Adipocyte (in vitro differentiated cells): ENCODE measurements around the gene C9orf50.
"Not testable (repeated sequence)": the region's sequence is repeated elsewhere in the genome, so short reads cannot be mapped to it uniquely, and the experiment has no call there.

ENCODE experiments used
- DNase-seq: peaks from one replicate; pipeline ENCODE4 v3.0.0-alpha.2; 2015; ENCODE audit warnings: low read depth
- H3K27me3 ChIP-seq: replicated peaks from 2 replicates; pipeline ENCODE4 v1.7.0; 2013; ENCODE audit warnings: mild to moderate bottlenecking, low read length, moderate library complexity; ENCODE audit not compliant: control insufficient read depth, insufficient read depth
- H3K36me3 ChIP-seq: 2 replicates; pipeline ENCODE4 v1.7.0; 2013; ENCODE audit warnings: low read length, mild to moderate bottlenecking, moderate library complexity; ENCODE audit not compliant: control insufficient read depth, insufficient read depth, severe bottlenecking
- H3K4me1 ChIP-seq: 2 replicates; pipeline ENCODE4 v1.7.0; 2013; ENCODE audit warnings: mild to moderate bottlenecking, low read length, moderate library complexity; ENCODE audit not compliant: control insufficient read depth, insufficient read depth
- H3K4me3 ChIP-seq: 2 replicates; pipeline ENCODE4 v1.7.0; 2013; ENCODE audit warnings: mild to moderate bottlenecking, low read length, moderate library complexity
- H3K9ac ChIP-seq: 2 replicates; pipeline ENCODE4 v1.7.0; 2013; ENCODE audit warnings: mild to moderate bottlenecking, low read length, moderate library complexity
- H3K9me3 ChIP-seq: 2 replicates; pipeline ENCODE4 v1.7.0; 2013; ENCODE audit warnings: mild to moderate bottlenecking, low read length, moderate library complexity; ENCODE audit not compliant: control insufficient read depth

The C9orf50 gene

DNA sequence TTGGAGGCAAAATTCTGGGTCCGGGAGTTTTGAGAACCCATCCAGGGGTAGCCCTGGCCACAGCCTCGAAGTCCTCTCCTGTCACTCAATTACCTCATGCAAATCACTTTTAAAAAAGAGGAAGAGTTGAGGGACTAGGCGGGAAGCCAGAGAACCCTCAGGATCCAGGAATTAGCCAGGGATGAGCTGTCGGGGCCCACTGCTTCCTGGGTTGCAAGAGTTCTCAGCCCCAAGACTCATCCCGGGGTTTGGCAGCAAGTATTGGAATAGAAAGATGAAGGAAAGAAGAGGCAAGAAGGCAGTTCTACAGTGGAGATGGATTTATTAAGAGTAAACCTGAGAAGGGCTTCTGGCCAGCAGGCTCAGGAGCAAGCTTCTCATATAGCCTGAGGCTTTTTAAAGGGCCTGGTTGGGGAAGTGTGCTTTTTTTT, 25.6 kb downstream of the C9orf50 start:
- Histone ChIP-seq H3K4me1 (peaks cover 5% of the 10 kb centered on the region), H3K27me3 (no peaks in the 10 kb centered on the region), H3K9me3 (no peaks in the 10 kb centered on the region), H3K9ac (no peak overlapping the region), H3K4me3 (no peak overlapping the region), H3K36me3 (no peaks in the 10 kb centered on the region)
- DNase-seq = peak; percentile 54

DNA sequence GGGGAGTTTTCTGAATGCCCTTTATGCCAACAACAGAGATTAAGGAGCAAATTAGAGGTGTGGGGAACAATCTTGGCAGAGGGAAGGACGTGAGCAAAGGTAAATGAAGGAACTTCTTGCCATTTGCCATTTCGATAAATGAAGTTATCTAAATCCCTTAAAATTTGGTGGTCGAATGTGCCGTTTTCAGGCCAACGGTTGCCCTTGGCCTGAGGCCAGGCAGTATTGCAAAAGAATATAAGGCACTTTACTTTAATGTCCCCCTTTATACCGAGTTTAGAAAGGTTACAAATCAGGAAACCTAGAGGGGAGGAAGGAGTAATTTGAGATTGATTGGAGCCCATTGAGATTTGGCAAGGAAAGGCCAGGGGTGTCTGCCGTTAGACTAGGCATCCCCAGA, 26.3 kb downstream of the C9orf50 start:
- H3K9me3 ChIP-seq = no peaks in the 10 kb centered on the region
- H3K9ac ChIP-seq = no peak overlapping the region
- H3K4me1 ChIP-seq = peaks cover 5% of the 10 kb centered on the region
- no peak for DNase-seq
- H3K27me3 ChIP-seq = no peaks in the 10 kb centered on the region
- H3K4me3 ChIP-seq = no peak overlapping the region
- H3K36me3 ChIP-seq = no peaks in the 10 kb centered on the region

DNA sequence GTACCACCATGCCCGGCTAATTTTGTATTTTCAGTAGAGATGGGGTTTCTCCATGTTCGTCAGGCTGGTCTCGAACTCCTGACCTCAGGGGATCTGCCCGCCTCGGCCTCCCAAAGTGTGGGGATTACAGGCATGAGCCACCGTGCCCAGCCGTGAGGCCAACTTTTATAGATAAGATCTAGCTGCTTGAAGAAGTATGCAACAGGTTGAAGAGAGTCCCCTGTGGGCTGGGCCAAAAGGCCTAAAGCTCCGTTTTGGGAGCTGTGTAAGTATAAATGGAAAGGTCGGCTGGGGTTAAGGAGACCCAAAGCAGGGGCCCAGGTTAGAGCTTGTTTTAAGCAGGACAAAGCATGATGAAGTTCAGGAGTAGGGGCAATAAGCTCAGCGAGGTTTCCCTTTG, 28.1 kb downstream of the C9orf50 start:
- H3K27me3 ChIP-seq, DNase-seq, H3K36me3 ChIP-seq, H3K4me3 ChIP-seq, H3K9ac ChIP-seq, H3K4me1 ChIP-seq, H3K9me3 ChIP-seq: not testable (repeated sequence)

DNA sequence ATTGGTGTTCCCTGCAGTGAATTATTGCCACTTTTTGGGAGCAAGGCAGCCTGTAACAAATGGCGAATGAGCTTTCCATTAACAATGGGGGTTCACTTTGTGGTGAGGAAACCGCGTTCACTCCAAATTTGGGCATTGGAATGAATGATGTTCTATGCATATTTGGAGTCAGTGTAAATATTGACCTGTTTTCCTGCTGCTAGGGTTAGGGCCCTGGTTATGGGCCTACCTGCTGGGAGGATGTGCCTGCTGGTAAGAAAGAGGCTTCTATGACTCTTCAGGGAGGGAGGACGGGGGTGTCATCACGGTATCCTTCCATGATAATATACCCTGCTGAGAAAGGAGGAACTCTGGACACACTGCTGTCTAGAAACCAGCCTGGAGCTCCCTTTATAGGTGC, 29.0 kb downstream of the C9orf50 start:
- no peaks in the 10 kb centered on the region for H3K27me3 ChIP-seq
- no peaks in the 10 kb centered on the region for H3K9me3 ChIP-seq
- no peaks in the 10 kb centered on the region for H3K4me1 ChIP-seq
- DNase-seq = no peak
- no peak overlapping the region for H3K4me3 ChIP-seq
- H3K9ac ChIP-seq = no peak overlapping the region
- H3K36me3 ChIP-seq = no peaks in the 10 kb centered on the region

DNA sequence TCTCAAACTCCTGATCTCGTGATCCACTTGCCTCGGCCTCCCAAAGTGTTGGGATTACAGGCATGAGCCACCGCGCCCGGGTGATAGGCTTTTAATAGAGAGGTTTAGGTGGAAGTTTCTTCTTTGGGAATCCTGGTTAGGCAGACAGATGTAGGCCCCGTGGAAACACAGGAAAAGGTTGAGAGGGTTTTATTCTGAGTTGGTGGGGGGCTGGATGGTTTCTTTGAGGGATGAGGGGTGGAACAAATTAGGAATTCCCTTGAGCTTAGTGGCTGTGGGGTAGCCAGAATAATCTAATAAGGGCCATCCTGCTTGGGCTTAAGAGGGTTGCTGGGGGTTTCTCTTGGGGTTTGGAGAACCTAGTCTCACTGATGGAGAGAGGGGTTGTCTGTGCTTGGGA, 30.4 kb downstream of the C9orf50 start:
- H3K9ac ChIP-seq = no peak overlapping the region
- DNase-seq = no peak
- no peaks in the 10 kb centered on the region for H3K36me3 ChIP-seq
- no peaks in the 10 kb centered on the region for H3K4me1 ChIP-seq
- no peaks in the 10 kb centered on the region for H3K27me3 ChIP-seq
- H3K9me3 ChIP-seq = no peaks in the 10 kb centered on the region
- H3K4me3 ChIP-seq = no peak overlapping the region

DNA sequence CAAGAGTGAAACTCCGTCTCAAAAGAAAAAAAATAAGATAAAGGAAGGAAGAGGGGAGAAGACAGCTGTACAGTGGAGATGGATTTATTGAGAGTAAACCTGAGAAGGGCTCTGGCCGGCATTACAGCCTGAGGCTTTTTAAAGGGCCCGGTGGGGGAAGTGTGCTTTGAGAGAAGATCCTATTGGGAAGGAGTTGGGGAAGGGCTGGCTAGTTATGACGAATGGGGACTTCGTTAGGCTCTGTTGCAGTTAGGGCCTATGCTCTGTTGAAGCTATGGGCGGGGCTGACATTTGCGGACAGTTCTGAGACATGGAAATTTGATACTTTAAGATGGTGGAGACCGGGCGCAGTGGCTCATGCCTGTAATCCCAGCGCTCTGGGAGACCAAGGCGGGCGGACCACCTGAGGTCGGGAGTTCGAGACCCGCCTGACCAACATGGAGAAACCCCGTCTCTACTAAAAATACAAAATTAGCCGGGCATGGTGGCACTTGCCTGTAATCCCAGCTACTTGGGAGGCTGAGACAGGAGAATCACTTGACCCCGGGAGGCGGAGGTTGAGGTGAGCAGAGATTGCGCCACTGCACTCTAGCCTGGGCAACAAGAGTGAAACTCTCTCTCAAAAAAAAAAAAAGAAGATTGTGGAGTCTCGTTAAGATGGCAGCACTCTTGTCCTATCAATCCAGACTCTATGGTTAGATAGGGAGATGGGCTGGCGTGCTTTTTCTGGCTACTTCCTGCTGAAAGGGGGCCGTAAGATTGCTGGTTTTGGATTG, 33.2 kb downstream of the C9orf50 start:
- Histone ChIP-seq H3K9ac (no peak overlapping the region), H3K4me3 (no peak overlapping the region), H3K27me3 (no peaks in the 10 kb centered on the region), H3K4me1 (peaks cover 5% of the 10 kb centered on the region), H3K36me3 (no peaks in the 10 kb centered on the region), H3K9me3 (no peaks in the 10 kb centered on the region)
- DNase-seq = no peak

DNA sequence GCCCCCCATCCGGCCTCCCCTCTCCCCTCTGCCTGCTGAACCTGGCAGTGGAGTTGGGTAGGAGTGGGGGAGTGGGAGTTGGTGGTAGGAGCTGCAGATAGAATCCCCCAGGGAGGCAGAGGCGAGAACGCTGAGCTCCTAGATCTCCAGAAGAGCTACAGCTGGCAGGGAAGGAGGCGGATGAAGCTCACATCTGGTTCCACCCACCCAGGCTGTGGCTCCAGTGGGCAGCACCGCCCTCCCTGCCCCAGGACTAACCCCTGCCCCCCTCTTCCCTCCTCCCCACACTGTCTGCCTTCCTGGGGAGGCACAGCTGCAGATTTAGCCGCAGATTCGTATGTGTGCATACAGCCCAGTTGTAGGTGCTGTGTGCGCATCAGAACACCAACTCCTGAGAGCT, 34.2 kb downstream of the C9orf50 start:
- H3K9ac ChIP-seq = no peak overlapping the region
- peaks cover 5% of the 10 kb centered on the region for H3K4me1 ChIP-seq
- no peak for DNase-seq
- no peak overlapping the region for H3K4me3 ChIP-seq
- no peaks in the 10 kb centered on the region for H3K36me3 ChIP-seq
- H3K9me3 ChIP-seq = no peaks in the 10 kb centered on the region
- no peaks in the 10 kb centered on the region for H3K27me3 ChIP-seq

DNA sequence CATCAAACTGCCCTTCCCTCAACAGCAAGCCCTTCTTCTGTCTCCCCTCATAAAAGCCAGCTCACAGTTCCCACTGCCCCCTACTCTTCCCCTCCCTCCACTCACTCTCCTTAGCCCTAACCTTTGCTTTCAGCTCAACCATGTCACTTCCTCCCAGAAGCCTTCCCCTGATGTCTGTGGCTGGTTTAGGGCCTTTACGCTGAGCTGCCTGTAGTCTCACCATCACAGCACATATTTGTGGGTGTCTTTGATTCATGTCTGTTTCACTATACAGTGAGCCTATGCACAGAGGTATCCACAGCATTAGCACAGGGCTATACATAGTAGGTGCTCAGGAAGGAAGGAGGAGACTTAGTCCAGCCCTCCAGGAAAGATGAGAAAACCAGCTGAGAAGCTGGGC, 34.7 kb downstream of the C9orf50 start:
- Histone ChIP-seq H3K9me3 (no peaks in the 10 kb centered on the region), H3K36me3 (no peaks in the 10 kb centered on the region), H3K27me3 (no peaks in the 10 kb centered on the region), H3K4me3 (no peak overlapping the region), H3K9ac (no peak overlapping the region), H3K4me1 (peaks cover 5% of the 10 kb centered on the region)
- no peak for DNase-seq

DNA sequence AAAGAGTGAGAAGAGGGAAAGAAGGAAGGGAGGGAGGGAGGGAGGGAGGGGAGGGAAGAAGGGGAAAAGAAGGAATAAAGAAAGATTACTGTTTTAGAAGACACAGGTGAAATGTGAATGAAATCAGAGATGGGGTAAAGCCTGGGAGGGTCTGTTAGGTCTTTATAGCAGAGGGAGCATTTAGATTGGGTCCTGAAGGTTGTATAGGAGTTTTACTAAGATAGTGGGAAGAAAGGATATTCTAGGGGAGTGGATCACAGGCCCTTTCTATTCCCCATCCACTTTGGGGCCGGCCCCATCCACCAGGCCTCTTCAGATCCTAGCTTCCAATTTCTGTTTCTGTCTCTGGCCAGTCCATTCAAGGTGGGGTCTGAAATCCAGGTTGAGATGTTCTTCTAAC, 35.5 kb downstream of the C9orf50 start:
- H3K9me3 ChIP-seq = no peaks in the 10 kb centered on the region
- H3K36me3 ChIP-seq = no peaks in the 10 kb centered on the region
- no peaks in the 10 kb centered on the region for H3K27me3 ChIP-seq
- no peak for DNase-seq
- H3K4me3 ChIP-seq = no peak overlapping the region
- H3K4me1 ChIP-seq = peaks cover 5% of the 10 kb centered on the region
- H3K9ac ChIP-seq = no peak overlapping the region

DNA sequence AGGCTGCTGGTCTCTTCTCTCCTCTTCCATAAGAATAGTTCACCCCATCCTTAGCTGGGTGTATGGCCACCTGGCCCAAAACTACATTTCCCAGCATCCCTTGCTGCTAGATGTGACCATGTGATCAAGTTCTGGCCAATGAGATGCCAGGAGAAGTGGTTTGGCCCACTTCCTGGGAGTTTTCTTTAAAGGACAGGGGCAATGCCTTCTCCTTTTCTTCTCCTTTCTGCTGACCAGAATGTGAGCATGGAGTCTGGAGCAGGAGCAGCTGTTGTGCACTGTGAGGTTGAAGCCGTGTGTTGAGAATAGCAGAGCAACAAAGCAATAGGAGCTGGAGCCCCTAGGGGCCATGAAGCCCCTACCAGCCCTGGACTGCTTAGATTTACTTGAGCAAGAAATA, 36.8 kb downstream of the C9orf50 start:
- DNase-seq = peak; percentile 87
- peaks cover 5% of the 10 kb centered on the region for H3K4me1 ChIP-seq
- H3K9ac ChIP-seq = no peak overlapping the region
- H3K36me3 ChIP-seq = no peaks in the 10 kb centered on the region
- H3K4me3 ChIP-seq = no peak overlapping the region
- H3K27me3 ChIP-seq = no peaks in the 10 kb centered on the region
- H3K9me3 ChIP-seq = no peaks in the 10 kb centered on the region

DNA sequence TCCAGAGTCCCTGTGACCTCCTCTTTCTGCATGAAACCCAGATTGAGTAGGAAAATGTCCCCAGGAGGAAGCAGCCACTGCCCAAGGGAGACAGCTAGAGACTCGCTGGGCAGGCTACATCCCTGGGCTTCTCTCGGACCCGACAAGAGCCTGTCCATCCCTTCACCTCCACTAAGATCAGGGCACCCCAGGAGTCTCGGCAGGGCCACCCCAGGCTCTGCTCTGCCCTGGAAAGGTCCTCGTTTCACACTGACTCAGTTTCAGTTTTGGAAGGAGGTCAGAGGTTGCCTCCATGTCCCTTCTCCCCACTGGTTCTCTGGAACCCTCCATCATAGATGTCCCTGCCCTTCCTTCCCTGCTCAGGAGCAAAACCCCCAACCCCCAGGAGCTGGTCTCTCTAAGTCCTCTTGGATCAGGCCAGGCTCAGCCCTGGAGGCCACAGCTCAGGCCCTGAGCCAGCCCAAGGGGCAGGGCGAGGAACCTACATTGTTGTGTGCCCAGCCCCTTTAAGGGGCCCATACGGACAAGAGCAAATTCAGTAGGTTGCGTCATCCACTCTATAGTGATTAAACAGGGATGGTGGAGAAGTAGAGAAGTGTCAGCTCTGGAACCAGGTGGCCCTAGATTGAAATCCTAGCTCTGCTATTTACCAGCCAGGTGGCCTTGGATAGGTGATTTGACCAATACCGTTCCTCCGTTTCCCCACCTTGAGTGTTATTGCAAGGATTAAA, 37.4 kb downstream of the C9orf50 start:
- H3K9ac ChIP-seq = no peak overlapping the region
- no peaks in the 10 kb centered on the region for H3K9me3 ChIP-seq
- no peaks in the 10 kb centered on the region for H3K36me3 ChIP-seq
- no peaks in the 10 kb centered on the region for H3K27me3 ChIP-seq
- H3K4me3 ChIP-seq = no peak overlapping the region
- peaks cover 5% of the 10 kb centered on the region for H3K4me1 ChIP-seq
- DNase-seq = peak; percentile 58
